ENCODE results near the gene GNG14.
"Not testable (repeated sequence)": the region's sequence is repeated elsewhere in the genome, so short reads cannot be mapped to it uniquely, and the experiment has no call there.

GNG14 gene

DNA sequence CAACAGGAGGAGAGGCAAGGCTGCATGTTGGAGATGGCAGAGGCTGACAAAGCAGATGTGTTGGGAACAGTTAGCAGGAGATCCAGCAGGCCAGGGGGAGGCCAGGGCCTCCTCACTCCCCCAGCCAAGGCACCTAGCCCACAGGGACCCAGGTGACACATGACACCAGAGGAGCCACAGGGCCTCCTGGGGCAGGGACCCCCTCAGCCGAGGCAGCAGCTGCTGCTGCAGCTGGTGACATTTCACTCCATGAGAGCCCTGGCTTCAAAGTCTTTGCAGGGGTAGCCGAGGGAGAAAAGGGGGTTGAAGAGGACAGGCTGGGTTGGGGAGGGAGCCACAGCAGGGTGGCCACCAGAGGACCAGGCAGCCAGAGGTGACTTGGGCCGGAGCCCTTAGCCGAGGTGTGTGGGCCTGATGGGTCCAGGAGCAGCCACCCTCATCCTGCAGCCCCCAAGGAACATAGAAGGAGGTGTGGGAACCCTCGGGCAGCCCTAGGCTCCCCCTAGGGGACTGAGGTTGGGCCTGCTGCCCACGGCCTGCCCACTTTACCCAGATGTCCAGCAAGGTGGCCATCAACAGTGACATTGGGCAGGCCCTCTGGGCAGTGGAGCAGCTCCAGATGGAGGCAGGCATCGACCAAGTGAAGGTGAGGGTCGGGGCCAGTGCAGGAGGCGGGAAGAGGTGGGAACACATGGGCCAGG lies at the start of gene GNG14:
Gene GNG14, plus strand, starts transcription at position 503 of the 701 bp plus-strand sequence. Its CDS starts 51 bp downstream, at position 554.
- DNase-seq (ENCODE audit: low spot score), result no peak

DNA sequence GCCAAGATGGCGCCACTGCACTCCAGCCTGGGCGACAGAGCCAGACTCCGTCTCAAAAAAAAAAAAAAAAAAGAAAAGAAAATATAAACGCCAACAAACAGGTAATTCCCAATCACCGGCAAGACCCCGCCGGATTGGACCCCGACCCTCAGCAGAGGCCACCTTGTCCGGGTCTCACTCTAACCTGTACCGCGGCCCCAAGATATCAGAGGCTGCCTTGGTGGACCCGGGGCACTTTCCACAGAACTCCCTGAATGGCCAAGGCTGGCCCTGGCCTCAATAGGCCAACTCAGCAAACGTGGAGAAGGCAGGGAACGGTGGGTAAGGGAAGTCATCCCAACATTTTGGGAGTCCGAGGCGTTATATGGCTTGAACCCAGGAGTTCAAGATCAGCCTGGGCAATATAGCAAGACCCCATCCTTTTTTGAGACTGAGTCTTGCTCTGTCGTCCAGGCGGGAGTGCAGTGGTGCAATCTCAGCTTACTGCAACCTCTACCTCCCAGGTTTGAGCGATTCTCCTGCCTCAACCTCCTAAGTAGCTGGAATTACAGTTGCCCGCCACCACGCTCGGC lies 49.1 kb upstream of the GNG14 start:
- no peak for DNase-seq (ENCODE audit: low spot score)

DNA sequence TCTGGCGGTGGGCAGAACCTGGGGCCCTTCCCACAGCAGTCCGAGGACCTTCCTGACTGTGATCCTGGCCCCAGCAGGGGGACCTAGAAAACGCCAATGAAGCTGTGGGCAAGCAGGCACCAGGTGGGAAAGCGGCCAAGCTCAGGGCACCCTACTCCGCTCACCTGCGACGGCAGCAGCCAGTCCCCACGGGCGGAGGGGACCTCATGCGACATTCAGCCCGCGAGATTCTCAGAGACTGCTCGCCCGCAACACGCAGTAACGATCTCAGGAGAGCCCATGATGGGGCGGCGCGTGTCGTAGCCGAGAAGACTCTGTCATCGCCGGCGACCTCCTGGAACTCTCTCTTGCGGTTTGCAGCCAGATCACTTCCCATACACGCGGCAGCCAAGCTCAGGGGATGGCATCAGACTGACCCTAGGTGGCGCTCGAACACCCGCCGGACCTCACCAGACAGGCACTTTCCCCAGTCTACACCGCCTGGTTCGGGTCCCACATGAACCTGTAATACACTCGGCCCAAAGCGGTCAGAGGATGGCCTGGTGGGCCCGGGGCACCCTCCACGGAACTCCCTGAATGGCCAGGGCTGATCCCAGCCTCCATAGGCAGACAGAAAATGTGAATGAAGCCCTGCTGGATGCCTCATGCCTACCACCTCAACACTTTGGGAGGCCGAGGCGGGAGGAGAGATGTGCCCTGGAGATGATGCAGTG lies 47.7 kb upstream of the GNG14 start:
- DNase-seq (ENCODE audit: low spot score), result peak; percentile 88

DNA sequence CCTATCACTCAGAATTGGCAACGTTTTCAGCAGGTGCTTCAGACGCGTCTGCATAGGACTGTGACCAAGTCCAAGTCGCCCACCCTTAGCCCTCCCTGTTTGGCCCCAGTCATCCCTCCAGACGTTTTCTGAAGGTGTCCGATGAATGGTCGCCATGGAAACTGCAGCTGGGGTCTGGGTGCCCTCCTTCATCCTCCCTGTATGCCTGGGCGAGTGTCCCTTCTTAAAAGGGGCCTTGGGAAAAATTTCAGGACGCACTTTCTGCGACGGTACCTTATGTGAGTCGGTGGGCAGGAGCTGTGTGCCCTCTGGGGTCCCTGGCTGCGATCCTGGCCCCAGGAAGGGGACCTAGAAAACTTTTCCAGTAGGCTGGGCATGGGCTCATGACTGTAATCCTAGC lies 46.3 kb upstream of the GNG14 start:
- DNase-seq (ENCODE audit: low spot score), result no peak

DNA sequence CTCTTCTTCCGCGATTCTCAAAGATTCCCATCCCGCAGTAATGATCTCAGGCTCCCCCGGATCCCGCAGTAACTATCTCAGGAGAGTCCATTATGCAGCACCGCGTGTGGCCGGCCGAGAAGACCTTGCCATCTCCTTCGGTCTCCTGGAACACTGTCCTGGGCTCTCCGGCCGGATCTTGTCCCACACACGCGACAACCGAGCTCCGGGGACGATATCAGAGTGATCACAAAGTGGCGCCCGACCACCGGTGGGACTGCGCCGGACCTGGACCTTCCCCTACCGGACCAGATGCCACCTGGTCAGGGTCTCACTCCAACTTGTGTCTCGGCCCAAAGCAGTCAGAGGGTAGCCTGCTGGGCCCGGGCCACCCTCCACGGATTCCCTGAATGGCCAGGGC lies 45.3 kb upstream of the GNG14 start:
- DNase-seq (ENCODE audit: low spot score), result no peak

DNA sequence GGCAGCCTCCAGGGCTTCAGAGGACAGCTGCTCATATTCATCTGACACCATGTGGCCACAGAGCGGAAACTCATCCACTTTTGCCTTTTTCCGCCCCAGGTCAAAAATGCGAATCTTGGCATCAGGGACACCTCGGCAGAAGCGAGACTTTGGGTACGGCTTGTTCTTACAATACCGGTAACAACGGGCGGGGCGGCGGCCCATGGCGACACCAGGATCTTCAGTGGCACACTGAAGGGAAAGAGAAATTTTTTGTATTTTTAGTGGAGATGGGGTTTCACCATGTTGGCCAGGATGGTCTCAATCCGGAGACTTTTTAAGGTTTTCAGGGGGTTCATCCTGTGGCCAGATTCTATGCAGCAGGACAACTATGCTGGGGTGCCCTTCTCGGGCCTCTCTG lies 44.1 kb upstream of the GNG14 start:
- not testable (repeated sequence) for DNase-seq (ENCODE audit: low spot score)

DNA sequence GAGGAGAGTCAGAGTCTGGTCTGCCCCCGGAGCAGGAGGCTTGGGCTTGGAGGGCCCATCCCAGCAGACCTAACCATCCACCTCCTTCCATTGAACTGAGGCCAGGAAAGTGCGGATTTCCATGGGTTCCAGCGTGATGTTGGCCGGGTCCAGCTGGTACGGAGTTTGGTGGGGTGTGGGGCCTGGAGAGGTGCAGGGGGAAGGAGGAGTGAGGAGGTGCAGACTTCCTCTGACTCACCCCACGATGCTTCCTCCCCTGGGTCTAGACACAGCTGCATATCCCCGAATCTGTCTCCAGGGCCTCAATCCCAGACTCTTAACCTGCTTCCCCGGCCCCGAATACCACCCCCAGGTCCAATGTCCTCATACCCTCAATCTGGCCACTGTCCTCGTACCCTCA lies 41.2 kb upstream of the GNG14 start:
- no peak for DNase-seq (ENCODE audit: low spot score)

DNA sequence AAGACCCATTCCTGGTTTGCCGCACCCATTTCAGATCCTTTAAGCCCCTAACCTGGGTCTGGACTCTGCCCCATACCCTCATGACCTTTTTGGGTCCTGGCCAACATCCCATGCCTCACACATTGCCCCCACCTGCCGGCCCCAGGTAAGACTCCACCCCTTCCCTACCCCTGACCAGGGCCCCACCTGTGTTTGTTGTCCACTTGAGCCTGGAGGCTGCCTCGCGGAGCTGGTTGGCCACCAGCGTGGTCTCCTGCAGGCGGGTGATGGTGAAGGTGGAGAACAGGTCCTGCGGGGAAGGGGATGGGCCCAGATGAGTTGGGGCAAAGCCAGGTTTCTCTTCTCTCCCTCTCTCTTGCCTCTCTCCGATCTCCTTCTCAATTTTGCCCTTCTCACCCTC lies 40.8 kb upstream of the GNG14 start:
- no peak for DNase-seq (ENCODE audit: low spot score)

DNA sequence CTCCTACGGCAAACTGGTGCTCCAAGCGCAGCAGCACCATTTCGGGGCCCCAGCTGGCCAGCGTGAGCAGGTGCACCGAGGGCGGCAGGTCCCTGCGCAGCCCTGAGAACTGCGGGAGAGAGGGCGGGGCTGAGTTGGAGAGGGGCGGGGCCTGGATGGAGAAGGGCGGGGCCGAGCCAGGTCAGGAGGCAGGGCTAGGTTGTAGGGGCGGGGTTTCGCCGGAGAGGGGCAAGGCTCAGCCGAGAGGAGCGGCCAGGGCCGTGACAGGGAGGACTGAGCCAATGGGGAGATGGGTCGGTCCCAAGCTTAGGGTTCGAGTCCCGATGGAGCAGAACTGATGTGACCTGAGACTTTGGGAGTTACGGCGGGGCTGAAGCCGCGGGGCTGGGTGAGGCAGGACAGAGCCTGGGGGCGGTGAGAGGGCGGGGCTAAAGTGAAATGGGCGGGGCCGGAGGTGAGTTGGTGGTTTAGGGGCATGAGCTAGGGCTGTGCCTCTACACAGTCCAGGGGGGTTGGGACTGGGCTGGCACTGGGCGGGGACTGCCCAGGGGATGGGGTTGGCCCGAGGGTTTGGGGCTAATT lies 40.2 kb upstream of the GNG14 start:
- peak; percentile 32 for DNase-seq (ENCODE audit: low spot score)

DNA sequence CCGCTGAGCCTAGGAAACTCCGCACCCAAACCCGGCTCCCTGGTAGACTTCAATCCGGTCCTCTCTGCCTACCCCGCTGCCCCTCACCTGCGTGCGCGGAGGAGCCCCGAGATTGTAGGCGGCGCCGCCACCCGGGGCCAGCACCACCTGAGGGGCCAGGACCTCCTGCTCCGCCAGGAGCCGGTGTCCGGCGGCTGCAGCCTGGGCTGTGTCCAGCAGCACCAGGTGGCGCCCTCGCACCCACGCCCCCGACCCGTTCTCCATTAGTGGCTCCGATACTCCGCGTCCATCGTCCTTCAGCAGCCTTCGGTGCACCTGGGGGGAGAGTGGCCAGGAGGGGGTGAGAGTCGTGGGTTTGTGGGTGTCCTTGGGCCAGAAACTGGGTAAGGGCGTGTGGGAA lies 39.7 kb upstream of the GNG14 start:
- no peak for DNase-seq (ENCODE audit: low spot score)

DNA sequence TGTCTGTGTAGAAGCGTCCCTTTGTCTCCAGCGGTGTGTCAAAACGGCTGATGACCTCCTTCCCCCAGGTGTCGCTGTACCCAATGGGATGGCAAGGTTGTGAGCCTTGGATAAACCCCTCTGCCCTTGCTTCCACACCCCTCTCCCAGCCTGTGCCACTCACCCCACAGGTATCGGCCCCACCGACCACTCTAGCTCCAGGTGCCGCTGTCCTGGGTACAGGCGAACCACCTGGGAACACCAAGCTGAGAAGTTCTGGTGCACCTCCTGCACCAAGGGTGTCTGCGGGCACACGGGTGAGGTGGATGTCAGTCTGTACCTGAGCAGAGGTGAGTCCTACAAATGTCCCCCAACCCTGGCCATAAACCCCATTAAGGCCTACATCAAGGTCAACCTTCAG lies 37.9 kb upstream of the GNG14 start:
- DNase-seq (ENCODE audit: low spot score), result no peak

DNA sequence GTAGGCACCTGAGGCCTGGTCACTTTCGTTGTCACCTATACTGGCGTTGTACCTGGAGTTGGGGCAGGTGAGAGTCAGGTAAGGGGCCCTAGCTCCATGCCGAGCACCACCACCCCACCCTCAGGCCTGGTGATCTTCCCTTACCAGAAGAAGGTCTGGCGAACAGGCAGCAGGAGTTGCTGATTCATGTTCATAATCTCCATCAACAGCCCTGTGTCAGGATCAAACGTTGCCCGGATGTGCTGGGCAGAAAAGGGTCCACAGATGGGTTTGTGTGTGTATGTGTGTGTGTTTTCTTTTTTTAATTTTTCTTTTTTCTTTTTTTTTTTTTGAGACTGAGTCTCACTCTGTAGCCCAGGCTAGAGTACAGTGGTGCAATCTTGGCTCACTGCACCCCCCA lies 35.6 kb upstream of the GNG14 start:
- no peak for DNase-seq (ENCODE audit: low spot score)

DNA sequence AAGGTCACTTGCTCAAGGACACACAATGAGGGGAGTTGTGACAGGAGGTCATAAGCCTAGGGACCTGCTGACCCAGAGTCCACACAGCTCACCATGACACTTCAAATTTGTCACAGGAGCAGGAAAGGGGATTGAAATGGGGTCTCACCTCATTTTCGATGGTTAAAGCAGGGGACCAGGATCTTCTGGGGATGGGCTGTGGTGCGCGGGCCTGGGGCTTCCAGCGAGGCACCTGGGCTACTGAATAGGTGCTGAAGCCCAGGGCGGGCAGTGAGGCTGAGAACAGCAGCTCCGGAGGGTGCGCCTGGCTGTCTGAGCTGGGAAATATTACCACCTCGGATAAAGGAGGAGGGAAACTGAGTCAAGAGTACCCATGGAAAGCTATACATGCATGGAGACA lies 32.3 kb upstream of the GNG14 start:
- no peak for DNase-seq (ENCODE audit: low spot score)

DNA sequence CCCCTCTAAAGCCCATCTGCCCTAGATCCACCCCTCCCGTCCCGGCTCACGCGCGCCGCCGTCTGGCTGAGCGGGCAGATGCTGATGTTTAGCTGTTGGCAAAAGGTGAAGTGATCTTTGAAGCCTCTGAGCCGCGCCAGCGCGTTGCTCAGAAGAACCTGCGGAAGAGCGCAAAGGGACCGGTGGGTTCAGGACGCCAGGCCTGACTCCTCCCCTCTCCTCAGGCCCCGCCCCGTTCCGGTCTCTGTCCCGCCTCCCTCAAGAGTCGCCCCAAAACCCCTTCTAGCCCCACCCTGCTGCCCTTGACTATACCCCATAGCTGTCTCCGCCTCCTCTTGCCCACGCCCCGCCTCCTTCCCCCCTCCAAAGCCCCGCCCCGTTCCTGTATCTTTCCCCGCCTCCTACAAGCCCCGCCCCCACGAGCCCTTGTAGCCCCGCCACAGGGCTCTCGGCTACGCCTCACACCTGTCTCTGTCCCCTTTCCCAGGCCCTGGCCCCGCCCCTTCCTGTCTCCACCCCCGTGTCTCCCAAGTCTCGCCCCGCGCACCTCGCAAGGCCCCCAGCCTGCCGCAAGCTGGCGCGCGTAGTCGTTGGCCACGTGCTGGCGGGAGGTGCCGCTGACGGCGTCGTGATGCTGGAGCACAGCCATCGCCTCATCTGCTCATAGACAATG lies 30.8 kb upstream of the GNG14 start:
- no peak for DNase-seq (ENCODE audit: low spot score)

DNA sequence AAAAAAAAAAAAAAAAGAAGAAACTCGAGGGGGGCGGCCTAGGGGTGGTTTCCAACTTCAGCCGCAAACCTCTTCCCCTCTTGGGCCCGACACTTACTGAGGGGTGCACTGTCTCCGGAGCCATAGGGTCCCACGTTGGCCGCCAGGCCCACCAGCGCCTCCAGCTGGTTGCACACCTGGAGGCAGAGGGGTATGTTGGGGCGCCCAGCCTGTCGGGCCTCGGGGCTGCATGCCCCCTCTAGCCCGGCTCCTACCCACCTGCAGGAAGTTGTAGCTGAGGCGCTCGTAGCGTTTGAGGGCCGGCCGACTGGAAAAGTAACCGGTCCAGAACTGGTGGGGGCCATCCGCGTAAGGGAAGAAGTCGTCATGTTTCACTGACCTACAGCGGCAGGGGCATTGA lies 29.8 kb upstream of the GNG14 start:
- DNase-seq (ENCODE audit: low spot score), result no peak

DNA sequence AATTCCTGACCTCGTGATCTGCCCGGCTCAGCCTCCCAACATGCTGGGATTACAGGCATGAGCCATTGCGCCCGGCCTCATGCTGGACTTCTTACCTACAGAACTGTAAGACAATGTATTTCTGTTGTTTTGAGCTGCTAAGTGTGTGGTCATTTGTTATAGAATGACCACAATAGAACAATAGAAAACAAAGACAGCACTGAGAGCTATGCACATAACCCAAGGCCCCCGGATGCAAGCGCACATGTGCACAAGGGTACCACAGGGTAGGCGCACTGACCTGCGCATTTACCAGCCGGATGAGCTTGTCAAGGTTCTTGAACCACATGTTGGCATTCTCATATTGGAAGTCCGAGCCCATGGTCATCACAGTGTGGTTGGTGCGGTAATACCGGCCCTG lies 26.8 kb upstream of the GNG14 start:
- DNase-seq (ENCODE audit: low spot score), result peak; percentile 36

DNA sequence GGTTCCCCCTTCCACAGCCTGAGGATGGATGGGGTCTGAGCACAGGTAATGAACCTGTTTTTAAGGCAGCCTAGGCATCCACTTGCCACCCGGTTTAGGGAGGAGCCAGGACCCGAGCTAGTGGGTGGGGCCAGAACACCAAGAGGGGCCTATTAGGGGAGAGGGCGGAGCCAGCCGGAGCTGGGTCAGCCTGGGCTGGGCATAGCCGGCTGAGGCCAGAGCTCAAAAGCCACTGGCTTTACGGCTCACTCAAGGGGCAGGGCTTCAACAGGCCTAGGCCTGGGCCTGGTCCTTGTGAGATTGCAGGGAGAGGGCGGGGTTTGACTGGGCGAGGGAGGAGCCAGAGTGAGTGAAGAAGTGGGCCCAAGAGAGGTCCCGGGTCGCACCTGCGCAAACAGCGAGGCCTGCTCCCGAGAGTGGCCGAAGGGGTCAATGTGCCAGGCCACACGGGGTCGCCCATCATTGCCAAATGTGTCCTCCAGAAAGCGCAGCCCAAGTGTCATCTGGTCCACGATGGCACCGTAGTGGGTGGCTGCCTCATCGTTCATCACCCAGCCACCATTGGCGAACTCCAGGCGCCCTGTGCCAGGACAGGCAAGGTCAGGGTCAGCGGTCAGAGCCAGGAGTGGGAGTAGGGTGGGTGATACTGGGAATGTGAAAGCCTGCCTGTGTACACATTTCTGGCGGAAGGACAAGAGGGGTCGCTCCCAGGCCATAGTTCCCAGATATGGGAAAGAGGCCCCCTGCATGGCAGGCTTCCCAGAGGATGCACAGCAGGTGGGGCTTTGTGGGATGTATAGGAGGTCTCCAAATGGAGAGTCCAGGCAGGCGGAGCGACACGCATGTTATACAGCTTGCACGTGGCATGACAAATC lies 23.2 kb upstream of the GNG14 start:
- no peak for DNase-seq (ENCODE audit: low spot score)

DNA sequence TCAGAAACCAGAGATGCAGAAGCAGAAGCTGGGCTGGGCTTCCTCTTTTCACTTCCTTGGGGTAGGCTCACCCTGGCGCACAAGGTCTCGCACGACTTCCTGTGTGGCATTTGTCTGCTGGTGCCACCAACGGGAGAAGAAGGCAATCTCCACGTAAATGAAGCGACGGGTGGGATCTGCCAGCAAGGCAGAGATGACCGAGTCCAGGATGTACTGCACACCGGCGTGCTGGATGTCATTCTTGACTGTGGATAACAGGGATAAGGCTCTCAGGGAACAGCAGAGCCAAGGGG lies 22.6 kb upstream of the GNG14 start:
- peak; percentile 68 for DNase-seq (ENCODE audit: low spot score)

DNA sequence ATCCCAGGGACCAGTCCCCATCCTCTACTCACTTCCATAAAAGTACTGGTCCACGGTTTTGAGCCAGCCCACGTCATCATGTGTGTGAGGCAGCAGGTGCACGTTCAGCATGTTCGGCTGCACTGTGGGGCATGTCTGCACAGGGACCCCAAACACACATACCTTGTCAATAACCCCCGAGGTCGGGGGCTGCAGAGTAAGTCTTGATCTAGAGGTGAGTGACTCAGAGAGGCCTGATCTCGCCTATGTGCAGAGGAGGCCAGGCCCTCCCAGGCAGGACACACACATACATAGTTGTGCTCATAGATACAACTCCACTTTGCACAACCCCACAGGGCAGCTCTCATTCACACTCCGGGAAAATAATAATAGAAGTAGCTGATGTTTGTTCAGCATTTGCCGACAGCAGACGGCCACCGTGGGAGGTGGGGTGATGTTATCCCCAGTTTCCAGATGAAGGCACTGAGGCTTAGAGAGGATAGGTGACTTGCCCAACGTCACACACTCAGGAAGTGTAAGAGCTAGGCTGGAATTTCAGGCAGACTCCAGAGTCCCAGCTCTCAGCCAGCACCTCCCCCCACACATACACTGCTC lies 22.0 kb upstream of the GNG14 start:
- no peak for DNase-seq (ENCODE audit: low spot score)

DNA sequence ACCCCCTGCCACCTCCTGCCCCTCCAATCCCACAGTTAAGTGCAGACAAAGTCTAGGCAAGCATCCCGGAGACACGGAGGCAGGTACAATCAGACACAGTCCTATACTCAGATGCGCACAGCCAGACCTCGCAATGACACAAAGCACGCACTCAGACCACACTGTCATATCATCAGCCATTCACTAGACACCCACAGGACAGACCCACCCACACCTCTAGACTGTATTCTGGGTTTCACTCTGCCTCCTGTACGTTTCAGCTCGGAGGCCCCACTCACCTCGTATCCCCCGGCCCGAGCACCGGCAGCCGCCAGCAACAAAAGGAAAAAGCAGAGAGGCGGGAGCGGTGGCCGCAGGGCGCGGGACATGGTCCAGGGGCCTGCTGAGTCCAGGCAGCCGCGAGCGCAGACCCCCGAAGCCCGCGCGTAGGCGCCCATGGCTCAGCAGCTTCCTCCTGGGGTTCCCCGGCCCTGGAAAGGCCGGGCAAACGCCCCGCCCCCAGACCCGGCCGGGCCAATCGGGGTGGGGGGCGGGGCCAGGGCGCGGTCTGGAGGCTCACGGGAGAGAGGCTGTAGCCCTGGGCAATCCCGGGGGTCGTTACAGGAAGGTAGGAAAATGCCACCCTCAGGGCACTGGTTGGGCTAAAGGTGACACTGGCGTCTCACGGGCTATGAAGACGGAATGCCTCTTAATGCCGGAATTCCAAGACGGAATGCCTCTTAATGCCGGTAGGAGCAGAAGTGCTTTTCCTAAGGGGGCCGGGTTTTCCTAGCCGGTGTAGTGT lies 21.3 kb upstream of the GNG14 start, which contains the start of the genes MAN2B1 and WDR83:
Gene MAN2B1, minus strand, starts transcription at position 478 of the 784 bp plus-strand sequence. Its CDS starts 41 bp downstream, at position 437.
Gene WDR83, plus strand, starts transcription at position 543 of the 784 bp plus-strand sequence. CDS start 2,984 bp downstream, outside the sequence.
- peak; percentile 71 for DNase-seq (ENCODE audit: low spot score)
